Measurements from ENCODE around the gene LMBR1.

- TF ChIP-seq CTCF (IDR thresholded peaks at IDR 0.05) (no peak), POLR2A (IDR thresholded peaks at IDR 0.05) (no peak)
Measured at GRCh38 chr7:156684251-156684650, 208.7 kb downstream of the LMBR1 start.

Measured in esophagus squamous epithelium (tissue), 4 donors.